ENCODE data around the gene RNF144B.

RNF144B gene

DNA sequence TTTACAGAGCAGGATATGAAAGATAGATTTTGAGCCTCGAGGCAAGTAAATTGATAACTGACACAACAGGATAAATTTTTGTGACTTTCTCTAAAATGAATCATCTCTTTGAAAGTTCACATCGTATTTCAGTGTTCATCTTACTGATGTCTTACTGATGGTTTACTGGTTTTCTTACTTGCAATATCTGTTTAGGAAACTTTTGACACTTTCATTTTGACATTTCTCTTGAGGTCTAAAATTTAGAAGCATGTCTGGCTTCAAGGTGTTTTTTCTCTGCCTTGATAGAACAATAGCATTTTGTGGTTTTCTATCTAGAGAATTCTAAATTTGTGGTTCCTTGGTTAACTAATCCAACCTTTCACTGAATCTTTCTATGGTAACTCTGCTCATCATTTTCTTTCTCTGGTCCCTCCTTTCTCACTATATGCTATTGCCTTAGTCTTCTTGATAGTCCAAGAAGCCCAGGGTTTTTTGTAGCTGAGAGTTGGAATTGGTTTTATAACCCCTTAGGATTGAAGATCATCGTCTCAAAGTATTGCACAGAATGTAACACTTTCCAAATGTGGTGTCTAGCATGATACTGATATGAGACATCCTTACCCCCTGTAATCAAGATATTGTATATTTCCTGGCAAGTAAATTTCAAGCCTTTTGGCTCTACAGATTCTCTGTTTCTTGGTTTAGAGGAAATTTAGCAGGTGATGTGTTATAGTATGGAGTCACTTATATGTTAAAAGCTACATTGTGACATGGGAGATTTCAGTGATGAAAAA, 98.7 kb downstream of the RNF144B start:
- DNase-seq (ENCODE audit: low read depth, low spot score) = no peak

DNA sequence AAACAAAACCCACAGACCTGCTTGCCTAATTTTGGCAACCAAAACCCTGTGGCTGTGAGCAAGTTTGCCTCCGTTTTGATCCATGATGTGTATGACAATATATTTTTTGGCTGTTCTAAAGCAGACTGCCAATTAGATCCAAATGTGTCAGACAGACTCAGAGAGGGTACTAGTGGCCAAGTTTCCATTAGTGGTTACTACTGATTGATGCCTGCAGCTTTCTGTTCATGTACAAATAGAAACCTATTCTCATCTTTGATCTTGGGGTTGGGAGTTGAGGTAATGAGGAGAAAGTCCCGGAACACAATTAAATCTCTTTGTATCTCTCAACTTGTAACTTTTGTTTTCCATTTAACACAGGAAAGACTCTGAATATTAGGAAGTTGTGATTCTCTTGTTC, 100.9 kb downstream of the RNF144B start:
- DNase-seq (ENCODE audit: low read depth, low spot score) = no peak

DNA sequence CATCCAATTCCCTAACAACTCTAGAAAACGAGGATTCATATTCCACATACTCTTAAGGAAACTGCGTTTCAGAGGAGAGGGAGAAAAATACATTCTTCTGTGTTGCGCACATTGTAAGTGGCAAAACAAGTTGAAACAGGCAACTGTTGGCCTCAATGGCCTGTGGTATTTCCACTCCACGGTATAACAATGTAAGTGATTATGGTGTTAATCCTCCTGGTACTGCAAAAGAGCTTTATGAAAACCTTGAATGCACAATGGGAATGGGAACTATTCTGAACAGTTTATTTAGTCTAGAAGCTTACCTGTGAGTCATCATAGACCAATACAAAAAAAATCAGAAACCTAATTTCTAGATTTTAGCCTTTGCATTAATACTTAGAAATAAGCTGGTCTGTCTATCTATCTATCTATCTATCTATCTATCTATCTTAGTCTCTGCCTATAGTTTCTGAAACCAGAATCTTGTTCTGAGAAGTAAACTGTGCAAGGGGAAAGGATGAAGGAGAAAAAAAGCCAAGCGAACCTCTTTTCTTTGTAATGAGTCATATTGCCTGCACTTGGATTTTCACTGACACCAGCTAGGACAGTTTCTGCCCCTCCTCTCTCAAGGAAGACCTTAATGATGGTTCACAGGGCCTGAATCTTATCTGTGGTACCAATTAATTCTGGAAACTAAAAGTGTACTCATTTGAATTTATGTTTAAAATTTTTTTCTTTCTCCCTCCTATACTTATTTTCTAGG, 101.5 kb downstream of the RNF144B start:
- no peak for DNase-seq (ENCODE audit: low read depth, low spot score)

DNA sequence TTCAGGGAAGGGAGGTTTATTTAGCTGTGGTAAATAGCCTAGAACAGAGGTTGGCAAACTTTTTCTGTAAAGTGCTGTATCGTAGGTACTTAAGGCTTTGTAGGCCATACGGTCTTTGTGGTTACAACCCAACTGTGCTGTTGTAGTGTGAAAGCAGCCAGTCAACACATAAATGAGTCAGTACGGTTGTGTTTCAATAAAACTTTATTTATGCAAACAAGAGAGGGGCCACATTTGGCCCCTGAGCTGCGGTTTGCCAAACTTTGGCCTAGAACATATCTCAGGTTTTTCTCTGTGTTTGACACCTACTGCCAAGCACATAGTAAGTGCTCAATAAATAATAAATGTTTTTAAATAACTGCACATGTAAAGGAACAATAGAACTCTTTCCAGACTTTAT, 102.2 kb downstream of the RNF144B start:
- no peak for DNase-seq (ENCODE audit: low read depth, low spot score)

DNA sequence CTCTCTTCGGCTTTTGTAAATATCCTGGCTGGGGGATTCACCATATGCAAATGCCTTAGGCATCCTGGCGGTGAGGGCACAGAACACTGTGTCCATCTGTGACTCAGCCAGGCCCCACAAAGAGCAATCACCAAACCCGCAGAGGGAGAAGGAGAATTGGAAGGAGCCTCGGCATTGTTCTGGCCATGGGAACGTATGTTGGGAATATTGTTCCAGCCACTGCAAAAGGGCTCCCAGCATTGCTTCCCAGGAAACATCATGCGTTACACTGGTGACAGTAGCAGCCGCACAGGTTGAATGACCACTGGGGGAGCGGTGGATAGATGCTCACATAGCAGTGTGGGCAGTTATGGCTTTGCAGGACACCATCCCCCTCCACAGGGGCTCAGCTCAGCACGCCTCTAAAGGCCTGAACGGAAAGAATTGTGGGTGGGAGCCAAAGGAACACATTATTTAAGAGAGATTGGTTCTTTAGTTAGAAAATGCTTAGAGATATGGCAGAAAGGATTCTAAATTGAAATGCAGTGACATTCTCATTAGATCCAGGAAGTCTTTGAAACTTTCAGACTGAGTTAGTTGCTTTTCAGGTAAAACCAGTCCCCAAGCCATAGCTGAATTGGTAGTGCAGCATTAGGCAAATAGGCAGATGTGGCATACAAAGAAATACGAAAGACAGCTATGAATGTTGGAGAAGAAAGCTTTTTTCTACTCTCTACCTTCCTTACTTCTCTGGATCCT, 104.3 kb downstream of the RNF144B start:
- DNase-seq (ENCODE audit: low read depth, low spot score) = no peak

DNA sequence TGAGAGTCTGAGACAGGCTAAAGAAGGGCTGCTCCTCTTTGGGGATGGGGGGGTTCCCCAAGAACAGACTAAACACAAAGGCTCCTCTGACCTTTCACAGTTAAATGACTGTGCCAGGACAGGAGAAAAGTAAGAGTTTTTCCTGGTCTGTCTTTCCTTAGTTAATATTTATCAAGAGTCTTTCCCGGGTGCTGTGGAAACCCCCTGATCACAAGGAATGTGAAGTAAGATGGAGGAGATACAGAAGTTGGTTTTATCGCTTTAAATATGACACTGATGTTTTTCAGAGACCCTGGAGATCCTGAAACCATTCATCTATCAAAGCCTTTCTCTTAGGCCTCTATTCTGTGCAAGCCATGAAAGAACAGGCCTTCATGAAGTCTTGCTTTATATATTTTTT, 105.8 kb downstream of the RNF144B start:
- no peak for DNase-seq (ENCODE audit: low read depth, low spot score)

DNA sequence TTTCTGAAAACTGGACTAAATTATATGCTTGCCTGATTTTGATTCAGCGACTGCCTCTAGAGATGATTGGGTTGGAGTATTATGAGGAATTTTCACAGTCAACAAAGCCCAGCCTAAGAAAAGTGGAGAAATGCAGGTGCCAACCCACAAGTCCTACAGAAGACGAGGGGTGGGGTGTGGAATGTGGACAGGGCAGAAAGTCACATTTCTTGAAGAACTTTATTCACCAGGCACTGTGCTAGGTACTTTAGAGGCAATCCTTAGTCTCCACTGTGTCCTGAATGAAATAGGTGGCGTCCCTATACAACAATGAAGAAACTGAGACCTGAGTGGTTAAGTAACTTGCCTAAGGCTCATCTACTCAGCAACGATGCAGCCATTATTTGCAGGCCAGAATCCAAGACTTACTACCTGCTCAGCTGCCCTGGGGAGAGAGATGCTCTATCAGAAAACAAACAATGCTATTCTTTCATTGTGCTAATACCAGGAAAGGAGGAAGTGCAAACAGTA, 106.3 kb downstream of the RNF144B start:
- no peak for DNase-seq (ENCODE audit: low read depth, low spot score)

DNA sequence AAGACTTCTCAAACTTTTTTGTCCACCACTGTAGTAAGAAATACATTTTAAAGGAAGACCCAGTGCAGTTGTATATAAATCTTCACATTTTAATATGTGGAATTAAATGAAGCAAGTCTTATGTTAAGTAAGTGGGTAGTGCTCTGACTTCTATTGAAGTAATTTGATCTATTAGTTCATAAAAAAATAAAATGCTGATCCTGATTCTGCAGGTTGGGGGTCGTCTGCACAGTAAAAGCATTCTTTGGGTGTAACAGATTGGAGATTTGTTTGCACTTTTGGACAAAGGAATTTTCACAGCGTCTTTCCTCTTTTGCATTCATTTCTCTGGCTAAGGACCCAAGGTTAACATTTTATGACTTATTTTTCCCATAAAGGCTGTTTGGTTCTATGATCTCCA, 106.8 kb downstream of the RNF144B start:
- no peak for DNase-seq (ENCODE audit: low read depth, low spot score)

DNA sequence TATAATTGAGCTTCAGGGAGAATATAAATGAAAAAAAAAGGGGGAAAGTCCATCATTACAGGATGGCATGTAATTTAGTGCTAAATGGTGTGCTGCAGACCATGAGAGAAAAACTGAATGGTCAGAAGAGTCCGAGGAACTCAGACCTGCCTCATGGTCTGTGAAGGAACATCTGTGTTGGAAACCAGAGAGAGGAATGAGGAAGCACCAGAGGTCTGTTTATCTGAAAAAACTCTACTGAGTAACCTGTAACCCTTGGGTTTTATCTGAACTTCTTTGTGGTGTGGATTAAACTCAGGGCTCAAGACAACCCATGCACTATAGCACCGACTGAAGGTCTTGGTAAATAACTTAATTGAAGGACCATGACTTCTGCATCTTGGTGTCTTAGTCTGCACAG, 108.1 kb downstream of the RNF144B start:
- DNase-seq (ENCODE audit: low read depth, low spot score) = no peak

DNA sequence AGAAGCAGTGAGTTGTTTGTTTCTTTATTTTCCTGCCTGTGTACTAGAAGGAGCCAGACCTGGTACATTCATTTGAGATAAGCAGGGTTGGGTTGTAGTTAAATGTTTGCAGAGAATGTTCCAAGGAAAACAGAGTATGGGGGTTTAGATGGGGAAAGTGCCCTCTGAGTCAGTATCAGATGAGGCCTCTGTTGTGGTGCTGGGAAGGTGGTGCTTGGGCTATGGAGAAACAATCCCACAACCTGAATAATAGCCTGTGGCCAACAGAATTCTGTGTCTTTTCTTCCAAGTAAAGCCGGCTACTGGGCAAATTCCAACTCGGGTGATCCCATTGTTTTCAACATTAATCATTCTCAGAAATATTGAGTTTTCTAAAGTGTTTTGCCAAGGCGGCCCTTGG, 109.3 kb downstream of the RNF144B start:
- no peak for DNase-seq (ENCODE audit: low read depth, low spot score)

DNA sequence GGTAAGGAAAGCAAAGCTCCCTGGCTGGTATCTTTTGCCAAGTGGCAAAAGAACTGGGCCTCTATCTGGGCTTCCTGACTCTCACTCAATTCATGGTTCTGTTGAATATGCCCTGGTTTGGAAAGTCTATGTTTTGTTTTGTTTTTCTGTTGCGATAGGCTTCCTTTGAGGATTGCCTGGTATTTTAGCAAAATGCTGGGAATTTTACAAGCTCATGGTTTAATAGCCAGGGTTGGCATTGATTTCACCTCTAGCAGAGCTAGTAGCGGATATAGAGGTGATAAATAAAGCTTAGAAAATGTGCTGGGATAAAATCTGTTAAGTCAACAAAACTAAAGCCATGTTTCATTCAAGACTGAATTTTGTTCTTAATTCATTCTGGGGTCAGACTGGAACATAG, 109.9 kb downstream of the RNF144B start:
- DNase-seq (ENCODE audit: low read depth, low spot score) = no peak

DNA sequence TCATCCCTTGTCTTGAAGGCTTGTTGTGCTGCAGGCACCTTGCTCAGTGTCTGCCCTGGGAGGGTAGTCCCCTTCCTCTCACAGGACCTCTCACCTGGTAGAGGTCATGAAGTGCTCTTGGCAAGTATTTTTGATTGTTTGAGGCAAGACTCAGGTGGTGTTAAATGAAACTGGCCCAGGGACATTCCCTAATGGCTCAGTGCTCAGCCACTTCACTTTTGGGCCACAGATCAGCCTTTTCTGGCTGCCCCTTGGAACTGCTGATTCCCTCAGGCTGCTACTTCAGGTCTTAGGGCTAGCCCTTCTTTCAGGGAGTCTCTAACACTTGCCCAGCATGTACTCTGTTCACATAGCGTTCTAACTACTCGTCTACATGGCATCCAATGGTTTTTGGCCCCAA, 111.3 kb downstream of the RNF144B start:
- DNase-seq (ENCODE audit: low read depth, low spot score) = no peak

DNA sequence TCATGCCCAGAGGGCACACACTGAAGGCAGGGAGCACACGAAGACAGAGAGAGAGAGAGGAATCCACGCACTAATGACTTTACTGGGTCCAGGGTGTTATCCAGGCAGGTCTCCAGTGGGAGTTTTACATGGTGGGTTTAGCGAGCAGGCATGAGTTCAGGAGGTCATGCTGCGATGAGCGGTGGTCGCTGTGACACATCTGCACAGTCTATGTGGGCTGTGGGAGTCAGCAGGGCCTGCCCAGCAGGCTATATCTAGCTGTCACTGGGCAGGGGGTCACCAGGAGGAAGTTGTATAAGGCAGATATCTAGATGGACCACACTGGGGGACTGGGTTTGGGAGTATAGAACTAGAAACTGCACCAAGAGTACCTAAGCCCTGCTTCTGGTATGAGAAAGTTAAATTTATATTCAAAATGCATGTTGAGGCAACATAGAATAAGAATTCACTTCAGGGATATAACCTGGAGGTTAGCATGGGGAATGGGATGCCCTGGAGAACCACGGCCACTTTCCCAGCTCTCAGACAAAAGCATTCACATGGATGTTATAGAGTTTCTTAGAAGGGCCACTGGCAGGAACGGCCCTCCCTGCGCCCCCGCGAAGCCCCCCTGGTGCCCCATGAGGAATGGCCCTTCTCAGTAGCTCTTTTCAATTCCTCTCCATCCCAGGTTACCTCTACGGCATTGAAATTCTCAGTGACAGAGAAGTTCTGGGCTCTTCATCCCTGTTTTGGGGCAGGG, 113.9 kb downstream of the RNF144B start:
- no peak for DNase-seq (ENCODE audit: low read depth, low spot score)

DNA sequence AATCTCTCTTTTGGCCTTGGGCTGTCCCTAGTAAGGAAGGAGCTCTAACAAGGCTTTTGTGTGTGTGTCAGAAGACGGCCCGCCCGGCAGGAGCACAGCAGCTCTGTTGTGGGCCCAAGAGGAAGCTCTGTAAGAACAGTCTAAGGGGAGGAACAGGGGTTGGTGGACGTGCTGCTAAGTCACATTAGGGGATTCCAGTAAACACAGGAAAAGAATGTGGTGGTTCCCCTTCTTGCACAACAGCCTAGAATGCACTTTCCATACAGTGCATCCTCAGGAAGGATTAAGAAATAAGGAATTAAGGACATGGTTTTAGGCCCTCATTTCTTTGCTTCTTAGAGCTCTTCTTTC, 114.5 kb downstream of the RNF144B start:
- no peak for DNase-seq (ENCODE audit: low read depth, low spot score)

DNA sequence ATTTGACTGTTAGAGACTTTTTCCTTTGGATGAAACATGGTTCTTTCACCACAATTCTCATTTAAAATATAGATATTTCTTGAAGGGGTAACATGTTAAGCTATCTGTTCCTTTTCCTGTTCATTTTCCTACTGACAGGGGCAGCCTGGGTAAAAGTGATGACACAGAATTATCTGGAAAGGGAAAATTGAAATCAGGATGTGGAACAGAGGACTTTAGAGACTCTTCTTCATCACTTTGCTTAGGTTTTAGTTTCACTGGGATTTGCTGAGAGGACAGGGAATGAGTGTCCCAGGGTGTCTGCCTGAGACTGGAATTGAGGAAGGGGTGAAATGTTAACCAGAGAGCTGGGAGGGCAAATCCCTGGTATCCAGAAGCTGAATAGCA, 116.0 kb downstream of the RNF144B start:
- no peak for DNase-seq (ENCODE audit: low read depth, low spot score)

DNA sequence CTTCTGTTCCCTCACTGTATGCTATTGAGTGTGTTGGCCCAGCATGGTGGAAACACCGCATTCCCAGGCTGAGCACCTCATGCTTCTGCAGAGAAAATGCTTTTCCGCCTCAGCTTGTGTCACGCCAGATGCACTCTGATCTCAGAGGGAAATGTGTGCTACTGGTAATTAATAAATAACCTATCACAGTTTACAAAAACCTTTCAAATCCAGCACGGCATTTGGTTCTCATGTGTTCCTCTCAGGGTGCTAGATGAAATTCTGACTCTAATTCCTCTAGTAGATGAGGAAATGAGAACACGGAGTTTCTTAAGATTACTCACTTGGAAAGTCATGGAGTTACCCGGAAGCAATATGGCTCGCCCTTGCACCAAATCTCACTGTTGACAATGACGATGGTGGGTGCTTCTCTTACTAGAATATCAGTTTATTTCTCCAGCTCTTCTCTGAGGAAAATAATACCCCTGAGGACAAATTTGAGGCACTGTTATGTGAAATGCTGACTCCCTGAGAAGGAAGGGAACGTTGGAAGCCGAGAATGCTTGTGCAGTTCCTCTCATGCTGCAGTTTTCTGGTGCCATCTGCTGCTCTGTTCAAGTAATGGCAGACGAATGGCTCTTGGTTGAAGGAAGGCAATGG, 116.6 kb downstream of the RNF144B start:
- no peak for DNase-seq (ENCODE audit: low read depth, low spot score)

DNA sequence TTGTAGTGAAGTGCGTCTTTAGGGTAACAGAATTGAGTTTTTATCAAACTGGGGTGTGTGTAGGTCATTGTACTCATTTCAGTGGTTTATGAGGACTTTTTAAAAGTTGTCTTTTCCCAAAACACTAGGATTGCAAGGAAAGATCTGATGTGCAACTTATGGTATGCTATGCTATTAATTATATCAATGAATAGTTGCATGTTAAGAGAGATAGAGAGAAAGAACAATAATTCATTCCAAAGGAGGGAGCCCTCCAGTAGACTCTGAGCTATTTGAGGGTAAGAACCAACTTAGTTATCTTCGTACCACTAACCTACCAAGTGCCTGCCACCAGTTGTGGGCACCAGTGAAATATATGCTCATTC, 117.1 kb downstream of the RNF144B start:
- no peak for DNase-seq (ENCODE audit: low read depth, low spot score)

DNA sequence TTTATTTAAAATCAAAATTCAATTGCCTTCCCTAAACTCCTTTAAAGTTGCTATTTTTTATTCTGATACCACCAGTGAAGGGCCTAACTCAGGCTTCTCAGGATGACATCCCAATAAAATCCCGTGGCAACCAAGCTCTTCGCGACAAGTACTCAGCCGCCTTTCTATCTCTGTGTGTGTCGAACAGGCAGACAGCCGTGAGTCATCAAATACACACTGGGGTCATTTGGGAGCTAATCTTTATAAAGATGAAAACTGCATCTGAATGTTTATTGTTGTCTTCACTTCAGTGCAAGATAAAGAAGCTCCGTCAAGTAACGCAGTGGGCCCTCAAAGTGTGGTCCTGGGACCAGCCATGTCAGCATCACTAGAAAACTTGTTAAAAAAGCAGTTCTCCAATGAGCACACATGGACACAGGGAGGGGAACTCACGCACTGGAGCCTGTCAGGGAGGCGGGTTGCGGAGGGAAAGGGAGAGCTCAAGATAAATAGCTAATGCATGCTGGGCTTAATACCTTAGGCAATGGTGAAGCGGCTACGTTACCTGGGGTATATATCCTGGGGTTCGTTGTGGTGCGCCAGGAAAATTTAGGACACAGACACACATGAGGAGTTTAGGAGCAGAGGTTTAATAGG, 119.3 kb downstream of the RNF144B start:
- DNase-seq (ENCODE audit: low read depth, low spot score) = no peak

DNA sequence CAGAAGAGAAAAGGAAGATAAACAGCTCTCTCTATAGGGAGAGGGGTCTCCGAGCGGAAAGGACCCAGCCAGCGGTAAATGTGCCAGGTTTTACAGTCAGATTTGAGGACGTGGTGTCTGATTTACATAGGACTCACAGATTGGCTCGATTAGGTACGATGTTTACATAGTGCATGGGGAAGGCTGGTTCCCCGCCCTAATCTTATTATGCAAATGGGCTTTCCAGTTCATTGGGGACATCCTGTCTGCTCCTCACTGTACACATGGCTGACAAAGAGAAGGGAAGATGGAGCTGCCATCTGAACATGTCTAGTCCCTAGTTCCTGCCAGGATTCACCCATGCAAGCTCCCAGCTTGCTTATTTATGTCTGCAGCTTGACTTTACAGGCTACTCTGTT, 119.9 kb downstream of the RNF144B start:
- no peak for DNase-seq (ENCODE audit: low read depth, low spot score)

DNA sequence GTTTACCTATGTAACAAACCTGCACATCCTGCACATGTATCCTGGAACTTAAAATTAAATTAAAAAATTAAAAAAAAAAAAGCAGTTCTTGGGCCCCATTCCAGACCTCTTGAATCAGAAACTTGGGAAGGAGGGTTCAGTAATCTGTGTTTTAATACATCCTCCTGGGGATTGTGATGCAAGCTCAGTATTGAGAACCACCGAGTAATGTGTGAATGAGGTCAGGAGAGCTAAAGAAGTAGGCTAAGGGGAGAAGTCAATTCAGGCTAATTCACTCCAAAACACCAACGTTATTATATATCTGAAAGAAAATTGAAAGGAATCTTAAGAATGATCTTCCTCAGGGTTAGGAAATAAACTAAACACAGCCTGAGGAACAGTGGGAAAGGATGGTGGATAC, 120.4 kb downstream of the RNF144B start:
- no peak for DNase-seq (ENCODE audit: low read depth, low spot score)

Measured in activated naive CD8-positive, alpha-beta T cell treated with anti-CD3 and anti-CD28 coated beads, Interleukin-2, amount 50 U/mL, for 16 hours (primary cell).